ENCODE measurements around the gene IGLL5. TPM values are rescaled to one million over a fixed set of nuclear protein-coding genes. Genes with fewer than 3 reads are reported as not detected.

IGLL5 gene
- total and polyA plus RNA-seq, 12 donors: 0.26 to 4.4 (median 0.71) TPM; not detected in 5

DNA sequence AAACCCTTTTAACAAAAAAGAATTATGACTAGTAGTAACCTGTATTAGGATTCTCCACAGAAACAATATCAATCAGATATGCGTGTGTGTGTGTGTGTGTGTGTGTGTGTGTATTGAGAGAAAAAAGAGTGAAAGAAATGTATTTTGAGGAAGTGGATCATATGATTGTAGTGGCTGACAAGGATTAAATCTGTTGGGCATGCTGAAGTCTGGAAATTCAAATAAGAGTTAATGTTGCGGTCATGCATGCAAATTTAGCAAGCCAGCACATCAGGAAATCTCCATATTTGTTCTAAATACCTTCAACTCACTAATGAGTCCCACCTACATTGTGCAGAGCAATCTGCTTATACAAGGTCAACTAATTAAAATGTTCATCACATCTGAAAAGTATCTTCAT lies 46.8 kb upstream of the IGLL5 start:
- peaks cover 0 to 14% (median 3%) of the 10 kb centered on the region in 11 donors for H3K9me3 ChIP-seq
- TF ChIP-seq, protein P1, sequence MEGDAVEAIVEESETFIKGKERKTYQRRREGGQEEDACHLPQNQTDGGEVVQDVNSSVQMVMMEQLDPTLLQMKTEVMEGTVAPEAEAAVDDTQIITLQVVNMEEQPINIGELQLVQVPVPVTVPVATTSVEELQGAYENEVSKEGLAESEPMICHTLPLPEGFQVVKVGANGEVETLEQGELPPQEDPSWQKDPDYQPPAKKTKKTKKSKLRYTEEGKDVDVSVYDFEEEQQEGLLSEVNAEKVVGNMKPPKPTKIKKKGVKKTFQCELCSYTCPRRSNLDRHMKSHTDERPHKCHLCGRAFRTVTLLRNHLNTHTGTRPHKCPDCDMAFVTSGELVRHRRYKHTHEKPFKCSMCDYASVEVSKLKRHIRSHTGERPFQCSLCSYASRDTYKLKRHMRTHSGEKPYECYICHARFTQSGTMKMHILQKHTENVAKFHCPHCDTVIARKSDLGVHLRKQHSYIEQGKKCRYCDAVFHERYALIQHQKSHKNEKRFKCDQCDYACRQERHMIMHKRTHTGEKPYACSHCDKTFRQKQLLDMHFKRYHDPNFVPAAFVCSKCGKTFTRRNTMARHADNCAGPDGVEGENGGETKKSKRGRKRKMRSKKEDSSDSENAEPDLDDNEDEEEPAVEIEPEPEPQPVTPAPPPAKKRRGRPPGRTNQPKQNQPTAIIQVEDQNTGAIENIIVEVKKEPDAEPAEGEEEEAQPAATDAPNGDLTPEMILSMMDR (IDR thresholded peaks at IDR 0.05): no peak
- ATAC-seq (no peak), DNase-seq (no peak)
- no peak overlapping the region for H3K27ac ChIP-seq
- H3K27me3 ChIP-seq: peaks cover 0 to 23% (median under 1%) of the 10 kb centered on the region in 7 donors
- H3K36me3 ChIP-seq: no peaks in the 10 kb centered on the region
- 61 to 70% methylated on average over 2 of the region's 2 CpGs for WGBS, 2 donors
- peaks cover 0 to 10% (median 0%) of the 10 kb centered on the region in 9 donors for H3K4me1 ChIP-seq
- intact Hi-C loops (cut with DNase I): no loop called here
- H3K4me3 ChIP-seq: no peak overlapping the region

DNA sequence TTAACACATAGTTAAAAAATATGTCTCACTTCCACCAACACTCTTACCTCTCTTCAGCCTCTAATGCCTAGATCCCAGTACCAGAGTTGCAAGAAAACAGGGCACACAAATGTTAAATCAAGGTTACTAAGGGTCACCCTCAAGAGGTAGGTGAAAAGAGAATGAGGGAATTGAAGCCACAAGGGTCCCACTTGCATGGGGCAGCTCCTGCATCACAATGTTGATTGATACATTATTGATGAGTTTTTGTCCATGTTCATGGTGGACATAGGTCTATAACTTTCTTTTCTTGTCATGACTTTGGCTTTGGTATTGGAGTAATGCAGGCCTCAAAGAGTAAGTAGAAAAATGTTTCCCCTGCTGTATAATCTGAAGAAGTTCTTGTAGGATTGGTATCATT lies 46.0 kb upstream of the IGLL5 start:
- peaks cover 0 to 17% (median 5%) of the 10 kb centered on the region in 7 donors for H3K27me3 ChIP-seq
- intact Hi-C loops (cut with DNase I): no loop called here

DNA sequence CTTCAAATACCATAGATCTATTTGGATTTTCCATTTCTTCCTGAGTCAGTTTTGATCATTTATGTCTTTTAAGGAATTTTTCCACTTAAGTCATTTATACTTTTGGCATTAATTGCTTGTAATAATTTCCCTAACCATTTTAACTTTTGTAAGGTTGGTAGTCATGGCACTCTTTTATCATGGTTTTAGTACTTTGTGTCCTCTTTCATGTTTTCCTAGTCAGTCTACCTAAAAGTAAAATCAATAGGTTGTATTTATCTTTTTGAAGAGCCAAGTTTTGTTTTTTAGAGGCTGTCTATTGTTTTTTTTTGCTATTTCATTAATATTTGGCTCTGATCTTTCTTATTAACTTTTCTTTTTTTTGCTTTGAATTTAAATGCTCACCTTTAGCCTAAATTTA lies 45.5 kb upstream of the IGLL5 start:
- Histone ChIP-seq H3K9me3 (peaks cover 0 to 20% (median 3%) of the 10 kb centered on the region in 11 donors), H3K4me1 (peaks cover 0 to 10% (median 0%) of the 10 kb centered on the region in 9 donors), H3K4me3 (no peak overlapping the region), H3K36me3 (no peaks in the 10 kb centered on the region), H3K27me3 (peaks cover 0 to 12% (median 5%) of the 10 kb centered on the region in 7 donors), H3K27ac (no peak overlapping the region)
- DNase-seq (no peak), ATAC-seq (no peak)
- intact Hi-C loops (cut with DNase I): no loop called here
- TF ChIP-seq, protein P1 (IDR thresholded peaks at IDR 0.05): no peak

More for the DNA sequence above, 46.0 kb upstream of the IGLL5 start:
- H3K4me1 ChIP-seq: peaks cover 0 to 10% (median 0%) of the 10 kb centered on the region in 9 donors
- no peak overlapping the region for H3K4me3 ChIP-seq
- H3K9me3 ChIP-seq: peaks cover 0 to 20% (median 3%) of the 10 kb centered on the region in 11 donors
- DNase-seq: no peak
- no peaks in the 10 kb centered on the region for H3K36me3 ChIP-seq
- TF ChIP-seq, protein P1 (IDR thresholded peaks at IDR 0.05): no peak
- no peak for ATAC-seq
- H3K27ac ChIP-seq: no peak overlapping the region

DNA sequence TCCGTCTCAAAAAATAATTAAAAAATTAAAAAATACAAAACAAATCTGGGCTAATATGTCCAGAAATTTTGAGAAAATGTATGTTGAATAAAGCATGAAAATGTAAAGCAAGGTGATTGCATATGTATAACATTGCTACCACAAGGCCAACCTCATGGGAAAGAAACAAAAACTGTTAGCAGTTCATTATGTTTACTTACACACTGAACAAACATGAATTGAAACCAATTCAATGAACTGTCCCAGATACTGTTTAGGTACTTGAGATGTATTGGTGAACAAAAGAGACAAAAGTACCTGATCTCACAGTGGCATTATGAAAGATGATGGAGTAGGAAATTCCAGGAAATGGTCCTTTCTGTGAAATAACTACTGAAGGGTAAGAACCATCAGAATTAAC lies 43.8 kb upstream of the IGLL5 start:
- Histone ChIP-seq H3K4me1 (no peaks in the 10 kb centered on the region), H3K27me3 (peaks cover 0 to 13% (median 4%) of the 10 kb centered on the region in 7 donors), H3K27ac (no peak overlapping the region), H3K9me3 (peaks cover 0 to 20% (median 3%) of the 10 kb centered on the region in 11 donors), H3K36me3 (no peaks in the 10 kb centered on the region), H3K4me3 (no peak overlapping the region)
- WGBS, 2 donors: 88 to 96% methylated on average over 1 of the region's 1 CpG
- DNase-seq (no peak), ATAC-seq (no peak)
- TF ChIP-seq, protein P1 (IDR thresholded peaks at IDR 0.05): no peak
- intact Hi-C loops (cut with DNase I): no loop called here

Data from heart right ventricle (tissue), 16 donors.